B cell (primary cell): ENCODE results near the gene ZMYND8.

ENCODE experiments used
- EZH2 ChIP-seq: IDR thresholded peaks from 2 replicates; pipeline ENCODE4 v1.6.1; 2012; ENCODE audit warnings: borderline replicate concordance, low read depth, mild to moderate bottlenecking, moderate library complexity, low read length; ENCODE audit not compliant: insufficient read depth, poor library complexity, severe bottlenecking
- TF ChIP-seq, protein P1 (sequence below): fragments of 200-600 bp; IDR thresholded peaks from one replicate; pipeline ENCODE4 v1.8.0; 2022; ENCODE audit warnings: antibody characterized with exemption, mild to moderate bottlenecking

DNA sequence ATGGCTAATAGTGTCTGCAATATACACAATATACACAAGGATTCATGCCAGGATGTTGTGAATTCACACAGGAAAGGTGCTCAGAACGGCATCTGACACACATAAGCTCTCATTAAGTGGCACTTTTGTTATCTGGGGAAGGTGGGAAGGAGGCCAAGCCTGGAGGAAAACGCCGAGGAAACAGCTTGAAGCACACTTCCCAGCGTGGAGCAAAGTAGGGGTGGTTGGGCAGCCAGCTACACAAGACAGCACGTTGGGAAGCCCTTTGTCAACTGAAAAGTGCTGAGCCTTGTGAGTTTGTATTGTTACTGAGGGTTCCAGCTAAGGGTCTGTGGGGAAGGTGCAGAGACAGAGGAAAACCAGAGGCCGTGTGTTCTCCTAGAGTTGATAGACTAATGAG lies 181.0 kb downstream of the ZMYND8 start:
- no peak for TF ChIP-seq EZH2
- TF ChIP-seq, protein P1, sequence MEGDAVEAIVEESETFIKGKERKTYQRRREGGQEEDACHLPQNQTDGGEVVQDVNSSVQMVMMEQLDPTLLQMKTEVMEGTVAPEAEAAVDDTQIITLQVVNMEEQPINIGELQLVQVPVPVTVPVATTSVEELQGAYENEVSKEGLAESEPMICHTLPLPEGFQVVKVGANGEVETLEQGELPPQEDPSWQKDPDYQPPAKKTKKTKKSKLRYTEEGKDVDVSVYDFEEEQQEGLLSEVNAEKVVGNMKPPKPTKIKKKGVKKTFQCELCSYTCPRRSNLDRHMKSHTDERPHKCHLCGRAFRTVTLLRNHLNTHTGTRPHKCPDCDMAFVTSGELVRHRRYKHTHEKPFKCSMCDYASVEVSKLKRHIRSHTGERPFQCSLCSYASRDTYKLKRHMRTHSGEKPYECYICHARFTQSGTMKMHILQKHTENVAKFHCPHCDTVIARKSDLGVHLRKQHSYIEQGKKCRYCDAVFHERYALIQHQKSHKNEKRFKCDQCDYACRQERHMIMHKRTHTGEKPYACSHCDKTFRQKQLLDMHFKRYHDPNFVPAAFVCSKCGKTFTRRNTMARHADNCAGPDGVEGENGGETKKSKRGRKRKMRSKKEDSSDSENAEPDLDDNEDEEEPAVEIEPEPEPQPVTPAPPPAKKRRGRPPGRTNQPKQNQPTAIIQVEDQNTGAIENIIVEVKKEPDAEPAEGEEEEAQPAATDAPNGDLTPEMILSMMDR = no peak
